Esophagus muscularis mucosa (tissue), 3 donors: Measurements from ENCODE around the gene ZNF816.

Experiments used
- POLR2A ChIP-seq: fragments of 450-650 bp; IDR thresholded peaks from one replicate; pipeline ENCODE4 v1.6.1; 2017; ENCODE audit warnings: antibody characterized with exemption, moderate library complexity, mild to moderate bottlenecking, low read depth
- TF ChIP-seq, protein P1 (sequence below), 3 experiments: fragments of 200-600 bp in 2 of 3; fragments of 450-650 bp in 1 of 3; sonication (generic) in 2 of 3; IDR thresholded peaks; one replicate each; pipeline ENCODE4 v1.5.1; 2017 to 2019; ENCODE audit warnings: antibody characterized with exemption in 3 of 3, mild to moderate bottlenecking in 2 of 3, moderate library complexity in 1 of 3

DNA sequence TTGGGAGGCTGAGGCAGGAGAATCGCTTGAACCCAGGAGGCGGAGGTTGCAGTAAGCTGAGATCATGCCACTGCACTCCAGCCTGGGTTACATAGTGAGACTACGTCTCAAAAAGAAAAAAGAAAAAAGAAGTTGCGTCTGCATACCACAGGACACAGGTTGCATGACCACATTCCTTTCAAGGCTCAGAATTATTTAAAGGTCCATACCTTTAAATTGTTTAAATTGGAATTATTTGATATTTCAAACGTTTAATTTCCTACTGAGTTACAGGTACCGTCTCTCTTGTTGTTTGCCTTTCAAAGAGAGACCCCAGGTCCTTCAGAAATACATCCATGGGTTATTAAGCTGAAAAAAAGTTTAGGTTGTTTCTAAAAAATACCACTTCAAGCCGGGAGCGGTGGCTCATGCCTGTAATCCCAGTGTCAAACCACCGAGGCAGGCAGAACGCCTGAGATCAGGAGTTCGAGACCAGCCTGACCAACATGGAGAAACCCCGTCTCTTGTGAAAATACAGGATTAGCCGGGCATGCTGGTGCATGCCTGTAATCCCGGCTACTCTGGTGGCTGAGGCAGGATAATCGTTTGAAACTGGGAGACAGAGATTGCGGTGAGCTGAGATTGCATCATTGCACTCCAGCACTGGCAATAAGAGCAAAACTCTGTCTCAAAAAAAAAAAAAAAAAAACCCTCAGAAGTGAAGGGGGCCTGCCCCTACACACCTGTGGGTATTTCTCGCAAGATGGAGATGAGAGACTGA is 18.6 kb downstream of the ZNF816 start:
- no peak for TF ChIP-seq POLR2A
- TF ChIP-seq, protein P1, sequence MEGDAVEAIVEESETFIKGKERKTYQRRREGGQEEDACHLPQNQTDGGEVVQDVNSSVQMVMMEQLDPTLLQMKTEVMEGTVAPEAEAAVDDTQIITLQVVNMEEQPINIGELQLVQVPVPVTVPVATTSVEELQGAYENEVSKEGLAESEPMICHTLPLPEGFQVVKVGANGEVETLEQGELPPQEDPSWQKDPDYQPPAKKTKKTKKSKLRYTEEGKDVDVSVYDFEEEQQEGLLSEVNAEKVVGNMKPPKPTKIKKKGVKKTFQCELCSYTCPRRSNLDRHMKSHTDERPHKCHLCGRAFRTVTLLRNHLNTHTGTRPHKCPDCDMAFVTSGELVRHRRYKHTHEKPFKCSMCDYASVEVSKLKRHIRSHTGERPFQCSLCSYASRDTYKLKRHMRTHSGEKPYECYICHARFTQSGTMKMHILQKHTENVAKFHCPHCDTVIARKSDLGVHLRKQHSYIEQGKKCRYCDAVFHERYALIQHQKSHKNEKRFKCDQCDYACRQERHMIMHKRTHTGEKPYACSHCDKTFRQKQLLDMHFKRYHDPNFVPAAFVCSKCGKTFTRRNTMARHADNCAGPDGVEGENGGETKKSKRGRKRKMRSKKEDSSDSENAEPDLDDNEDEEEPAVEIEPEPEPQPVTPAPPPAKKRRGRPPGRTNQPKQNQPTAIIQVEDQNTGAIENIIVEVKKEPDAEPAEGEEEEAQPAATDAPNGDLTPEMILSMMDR (IDR thresholded peaks at IDR 0.05), result no peak
